Panc1 (cell line): Measurements from ENCODE around the gene DCDC2.

Source experiments
- SIN3A ChIP-seq: IDR thresholded peaks from 2 replicates; pipeline ENCODE4 v1.6.1; 2012; ENCODE audit warnings: low read depth, mild to moderate bottlenecking, low read length, moderate library complexity, borderline replicate concordance; ENCODE audit not compliant: insufficient read depth
- TCF7L2 ChIP-seq: IDR thresholded peaks from 2 replicates; pipeline ENCODE4 v1.6.1; 2011; ENCODE audit warnings: mild to moderate bottlenecking, low read depth, low read length, inconsistent platforms
- TF ChIP-seq, protein P1 (sequence below): fragments of 450-650 bp; IDR thresholded peaks from 2 replicates; pipeline ENCODE4 v1.5.1; 2017; ENCODE audit warnings: mild to moderate bottlenecking
- TF ChIP-seq, protein P2 (sequence below), 2 experiments: IDR thresholded peaks; 2 replicates each; pipeline ENCODE4 v1.6.1; 2011 to 2012; ENCODE audit warnings: low read depth in 2 of 2, control low read depth in 1 of 2, low read length in 1 of 2, mild to moderate bottlenecking in 1 of 2, moderate library complexity in 1 of 2; ENCODE audit not compliant: insufficient read depth in 1 of 2

DNA sequence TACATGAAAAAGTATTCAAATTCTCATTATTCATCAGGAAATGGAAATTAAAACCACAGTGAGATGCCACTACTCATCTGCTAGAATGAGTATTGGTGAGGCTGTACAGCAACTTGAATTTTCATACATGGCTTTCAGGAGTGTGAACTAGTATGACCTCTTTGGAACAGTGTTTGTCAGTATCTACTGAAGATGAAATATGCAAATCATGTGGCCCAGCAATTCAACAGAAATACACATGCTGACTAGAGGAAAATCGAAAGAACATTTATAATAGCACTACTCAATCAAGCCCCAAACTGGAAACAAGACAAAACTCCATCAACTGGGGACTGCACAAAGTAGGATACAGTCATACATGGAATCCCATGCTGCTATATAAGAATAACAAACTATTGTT is 102.2 kb downstream of the DCDC2 start:
- TF ChIP-seq, protein P1, sequence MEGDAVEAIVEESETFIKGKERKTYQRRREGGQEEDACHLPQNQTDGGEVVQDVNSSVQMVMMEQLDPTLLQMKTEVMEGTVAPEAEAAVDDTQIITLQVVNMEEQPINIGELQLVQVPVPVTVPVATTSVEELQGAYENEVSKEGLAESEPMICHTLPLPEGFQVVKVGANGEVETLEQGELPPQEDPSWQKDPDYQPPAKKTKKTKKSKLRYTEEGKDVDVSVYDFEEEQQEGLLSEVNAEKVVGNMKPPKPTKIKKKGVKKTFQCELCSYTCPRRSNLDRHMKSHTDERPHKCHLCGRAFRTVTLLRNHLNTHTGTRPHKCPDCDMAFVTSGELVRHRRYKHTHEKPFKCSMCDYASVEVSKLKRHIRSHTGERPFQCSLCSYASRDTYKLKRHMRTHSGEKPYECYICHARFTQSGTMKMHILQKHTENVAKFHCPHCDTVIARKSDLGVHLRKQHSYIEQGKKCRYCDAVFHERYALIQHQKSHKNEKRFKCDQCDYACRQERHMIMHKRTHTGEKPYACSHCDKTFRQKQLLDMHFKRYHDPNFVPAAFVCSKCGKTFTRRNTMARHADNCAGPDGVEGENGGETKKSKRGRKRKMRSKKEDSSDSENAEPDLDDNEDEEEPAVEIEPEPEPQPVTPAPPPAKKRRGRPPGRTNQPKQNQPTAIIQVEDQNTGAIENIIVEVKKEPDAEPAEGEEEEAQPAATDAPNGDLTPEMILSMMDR: no peak
- TF ChIP-seq SIN3A (no peak), TCF7L2 (no peak)
- TF ChIP-seq, protein P2, sequence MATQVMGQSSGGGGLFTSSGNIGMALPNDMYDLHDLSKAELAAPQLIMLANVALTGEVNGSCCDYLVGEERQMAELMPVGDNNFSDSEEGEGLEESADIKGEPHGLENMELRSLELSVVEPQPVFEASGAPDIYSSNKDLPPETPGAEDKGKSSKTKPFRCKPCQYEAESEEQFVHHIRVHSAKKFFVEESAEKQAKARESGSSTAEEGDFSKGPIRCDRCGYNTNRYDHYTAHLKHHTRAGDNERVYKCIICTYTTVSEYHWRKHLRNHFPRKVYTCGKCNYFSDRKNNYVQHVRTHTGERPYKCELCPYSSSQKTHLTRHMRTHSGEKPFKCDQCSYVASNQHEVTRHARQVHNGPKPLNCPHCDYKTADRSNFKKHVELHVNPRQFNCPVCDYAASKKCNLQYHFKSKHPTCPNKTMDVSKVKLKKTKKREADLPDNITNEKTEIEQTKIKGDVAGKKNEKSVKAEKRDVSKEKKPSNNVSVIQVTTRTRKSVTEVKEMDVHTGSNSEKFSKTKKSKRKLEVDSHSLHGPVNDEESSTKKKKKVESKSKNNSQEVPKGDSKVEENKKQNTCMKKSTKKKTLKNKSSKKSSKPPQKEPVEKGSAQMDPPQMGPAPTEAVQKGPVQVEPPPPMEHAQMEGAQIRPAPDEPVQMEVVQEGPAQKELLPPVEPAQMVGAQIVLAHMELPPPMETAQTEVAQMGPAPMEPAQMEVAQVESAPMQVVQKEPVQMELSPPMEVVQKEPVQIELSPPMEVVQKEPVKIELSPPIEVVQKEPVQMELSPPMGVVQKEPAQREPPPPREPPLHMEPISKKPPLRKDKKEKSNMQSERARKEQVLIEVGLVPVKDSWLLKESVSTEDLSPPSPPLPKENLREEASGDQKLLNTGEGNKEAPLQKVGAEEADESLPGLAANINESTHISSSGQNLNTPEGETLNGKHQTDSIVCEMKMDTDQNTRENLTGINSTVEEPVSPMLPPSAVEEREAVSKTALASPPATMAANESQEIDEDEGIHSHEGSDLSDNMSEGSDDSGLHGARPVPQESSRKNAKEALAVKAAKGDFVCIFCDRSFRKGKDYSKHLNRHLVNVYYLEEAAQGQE (IDR thresholded peaks at IDR 0.05; ENCODE audit: insufficient read depth in 1 of 2, low read depth in 2 of 2, low read length in 1 of 2): no peak
